Measurements from ENCODE around the gene C17orf107. TPM values are rescaled to one million over a fixed set of nuclear protein-coding genes. Genes with fewer than 3 reads are reported as not detected.

C17orf107 gene
- total RNA-seq, 1 donor, result 4.0 TPM

- Histone ChIP-seq H3K4me2 (ENCODE audit: insufficient read depth, low read length) (no peak overlapping the region), H3K27me3 (ENCODE audit: insufficient read depth, low read length) (no peaks in the 10 kb centered on the region), H3K27ac (ENCODE audit: low read depth, low read length) (no peak overlapping the region), H3K36me3 (ENCODE audit: insufficient read depth, low read length) (peaks cover 45% of the 10 kb centered on the region), H3K4me3 (ENCODE audit: insufficient read depth, low read length) (no peak overlapping the region), H3K9me3 (ENCODE audit: low read depth, low read length) (no peaks in the 10 kb centered on the region), H3K79me2 (ENCODE audit: insufficient read depth, low read length) (no peaks in the 10 kb centered on the region), H3K4me1 (ENCODE audit: insufficient read depth, low read length) (no peaks in the 10 kb centered on the region), H2AFZ (ENCODE audit: low read length) (no peak overlapping the region), H4K20me1 (ENCODE audit: insufficient read depth, low read length) (no peaks in the 10 kb centered on the region)
- TF ChIP-seq CTCF (IDR thresholded peaks at IDR 0.05; ENCODE audit: extremely low read depth, low read depth, low read length), result no peak
- DNase-seq (ENCODE audit: insufficient read length, low spot score, missing footprints), result peak; percentile 25
Measured at GRCh38 chr17:4887581-4887980, 11.8 kb upstream of the C17orf107 start.

DNA sequence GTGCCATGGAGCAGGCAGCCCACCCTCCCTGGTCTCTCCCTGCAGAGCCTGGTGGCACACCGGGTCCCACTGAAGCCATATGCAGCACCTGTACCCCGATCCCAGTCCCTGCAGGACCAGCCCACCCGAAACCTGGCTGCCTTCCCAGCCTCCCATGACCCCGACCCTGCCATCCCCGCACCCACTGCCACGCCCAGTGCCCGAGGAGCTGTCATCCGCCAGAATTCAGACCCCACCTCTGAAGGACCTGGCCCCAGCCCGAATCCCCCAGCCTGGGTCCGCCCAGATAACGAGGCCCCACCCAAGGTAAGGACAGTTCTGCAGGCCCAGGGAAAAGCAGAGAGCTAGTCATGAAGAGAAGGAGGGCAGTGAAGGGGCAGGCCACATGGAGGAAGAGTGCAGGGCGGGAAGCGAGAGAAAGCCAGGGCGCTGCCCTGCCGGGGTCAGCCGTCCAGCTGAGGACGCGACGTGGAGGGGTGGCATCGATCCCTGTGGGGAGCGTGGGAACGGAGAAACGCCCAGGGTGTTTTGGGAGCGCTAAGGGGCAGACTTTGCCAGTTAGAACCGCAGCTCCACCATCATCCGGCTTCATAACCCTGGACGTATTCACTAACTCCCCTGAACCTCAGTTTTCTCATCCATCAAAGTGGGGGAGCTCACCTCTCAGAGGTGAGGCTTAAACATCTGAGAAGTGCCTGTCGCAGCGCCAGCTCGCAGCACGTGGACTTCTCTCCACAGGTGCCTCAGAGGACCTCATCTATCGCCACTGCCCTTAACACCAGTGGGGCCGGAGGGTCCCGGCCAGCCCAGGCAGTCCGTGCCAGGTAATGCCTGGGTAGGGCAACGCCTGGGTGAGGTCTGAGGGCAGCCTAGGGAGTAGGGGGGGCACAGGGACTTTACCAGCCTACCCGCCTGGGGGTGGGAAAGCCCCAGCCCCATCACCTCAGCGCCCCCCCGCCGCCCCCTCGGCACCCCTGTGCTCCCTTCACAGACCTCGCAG lies 7.6 kb upstream of the C17orf107 start:
- H3K36me3 ChIP-seq (ENCODE audit: insufficient read depth, low read length), result peaks cover 54% of the 10 kb centered on the region
- H3K4me3 ChIP-seq (ENCODE audit: insufficient read depth, low read length), result no peak overlapping the region
- peaks cover 5% of the 10 kb centered on the region for H4K20me1 ChIP-seq (ENCODE audit: insufficient read depth, low read length)
- no peak for TF ChIP-seq CTCF (IDR thresholded peaks at IDR 0.05; ENCODE audit: extremely low read depth, low read depth, low read length)
- H2AFZ ChIP-seq (ENCODE audit: low read length), result no peak overlapping the region
- H3K4me2 ChIP-seq (ENCODE audit: insufficient read depth, low read length), result no peak overlapping the region
- H3K79me2 ChIP-seq (ENCODE audit: insufficient read depth, low read length), result no peaks in the 10 kb centered on the region
- peak; percentile 72 for DNase-seq (ENCODE audit: insufficient read length, low spot score, missing footprints)
- no peaks in the 10 kb centered on the region for H3K27me3 ChIP-seq (ENCODE audit: insufficient read depth, low read length)
- no peaks in the 10 kb centered on the region for H3K4me1 ChIP-seq (ENCODE audit: insufficient read depth, low read length)
- no peaks in the 10 kb centered on the region for H3K9me3 ChIP-seq (ENCODE audit: low read depth, low read length)
- no peak overlapping the region for H3K27ac ChIP-seq (ENCODE audit: low read depth, low read length)

GRCh38 chr17:4892499-4893221 lies 6.7 kb upstream of the C17orf107 start:
- Histone ChIP-seq H4K20me1 (ENCODE audit: insufficient read depth, low read length) (peaks cover 5% of the 10 kb centered on the region), H3K4me1 (ENCODE audit: insufficient read depth, low read length) (no peaks in the 10 kb centered on the region), H3K27ac (ENCODE audit: low read depth, low read length) (no peak overlapping the region), H3K79me2 (ENCODE audit: insufficient read depth, low read length) (no peaks in the 10 kb centered on the region), H3K4me3 (ENCODE audit: insufficient read depth, low read length) (no peak overlapping the region), H3K9me3 (ENCODE audit: low read depth, low read length) (no peaks in the 10 kb centered on the region), H3K4me2 (ENCODE audit: insufficient read depth, low read length) (no peak overlapping the region), H2AFZ (ENCODE audit: low read length) (no peak overlapping the region), H3K27me3 (ENCODE audit: insufficient read depth, low read length) (no peaks in the 10 kb centered on the region), H3K36me3 (ENCODE audit: insufficient read depth, low read length) (peaks cover 57% of the 10 kb centered on the region)
- DNase-seq (ENCODE audit: insufficient read length, low spot score, missing footprints), result peak; percentile 75
- no peak for TF ChIP-seq CTCF (IDR thresholded peaks at IDR 0.05; ENCODE audit: extremely low read depth, low read depth, low read length)

DNA sequence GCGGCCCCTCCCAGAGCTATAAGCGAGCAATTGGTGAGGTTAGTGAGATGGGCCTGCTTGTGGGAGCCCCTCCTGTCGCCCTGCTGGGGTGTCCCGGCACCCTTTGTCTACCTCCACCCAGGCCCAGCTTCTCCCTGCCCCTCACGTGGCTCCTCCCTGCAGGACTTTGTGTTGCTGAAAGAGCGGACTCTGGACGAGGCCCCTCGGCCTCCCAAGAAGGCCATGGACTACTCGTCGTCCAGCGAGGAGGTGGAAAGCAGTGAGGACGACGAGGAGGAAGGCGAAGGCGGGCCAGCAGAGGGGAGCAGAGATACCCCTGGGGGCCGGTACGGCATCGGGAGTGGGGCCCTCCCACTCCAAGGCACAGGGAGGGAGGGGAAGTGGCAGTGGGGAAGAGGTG lies 6.1 kb upstream of the C17orf107 start:
- Histone ChIP-seq H3K4me2 (ENCODE audit: insufficient read depth, low read length) (no peak overlapping the region), H3K9me3 (ENCODE audit: low read depth, low read length) (no peaks in the 10 kb centered on the region), H3K36me3 (ENCODE audit: insufficient read depth, low read length) (peaks cover 52% of the 10 kb centered on the region), H3K4me1 (ENCODE audit: insufficient read depth, low read length) (no peaks in the 10 kb centered on the region), H3K4me3 (ENCODE audit: insufficient read depth, low read length) (no peak overlapping the region), H3K79me2 (ENCODE audit: insufficient read depth, low read length) (no peaks in the 10 kb centered on the region), H4K20me1 (ENCODE audit: insufficient read depth, low read length) (peaks cover 5% of the 10 kb centered on the region), H3K27me3 (ENCODE audit: insufficient read depth, low read length) (no peaks in the 10 kb centered on the region), H2AFZ (ENCODE audit: low read length) (no peak overlapping the region), H3K27ac (ENCODE audit: low read depth, low read length) (no peak overlapping the region)
- no peak for TF ChIP-seq CTCF (IDR thresholded peaks at IDR 0.05; ENCODE audit: extremely low read depth, low read depth, low read length)
- peak; percentile 71 for DNase-seq (ENCODE audit: insufficient read length, low spot score, missing footprints)
